ENCODE measurements around the gene FBXO34.

- no peak for TF ChIP-seq POLR2A (IDR thresholded peaks at IDR 0.05)
- TF ChIP-seq CTCF (IDR thresholded peaks at IDR 0.05): no peak
These were observed 2.9 kb downstream of the FBXO34 start for GRCh38 chr14:55274146-55274545.

Data from adrenal gland (tissue), 5 donors.